GM21367 (cell line): Measurements from ENCODE around the gene TM4SF20.

Source experiments
- ATAC-seq: cut with Tn5 transposase; IDR thresholded peaks from one replicate; pipeline ENCODE4 v1.9.1; 2021; ENCODE audit not compliant: unreplicated experiment

Gene TM4SF20

DNA sequence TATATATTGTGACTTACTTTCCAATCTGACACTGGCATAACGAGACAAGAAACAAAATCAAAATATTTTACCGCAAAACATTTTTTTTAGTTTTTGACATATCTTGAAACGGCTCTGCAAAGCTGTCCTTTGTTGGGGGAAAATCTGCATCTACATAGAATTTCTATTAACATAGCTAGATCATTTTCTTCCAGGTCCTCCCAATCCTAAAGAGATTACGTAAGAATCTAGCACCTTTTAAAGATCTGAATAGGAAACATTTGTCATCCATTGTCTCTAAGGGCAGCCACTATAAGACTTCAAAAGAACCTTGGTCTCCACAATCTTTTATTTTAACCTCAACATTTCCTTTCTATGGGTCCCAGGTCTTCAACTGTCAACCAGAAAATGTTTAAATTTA is 55.3 kb downstream of the TM4SF20 start:
- no peak for ATAC-seq

DNA sequence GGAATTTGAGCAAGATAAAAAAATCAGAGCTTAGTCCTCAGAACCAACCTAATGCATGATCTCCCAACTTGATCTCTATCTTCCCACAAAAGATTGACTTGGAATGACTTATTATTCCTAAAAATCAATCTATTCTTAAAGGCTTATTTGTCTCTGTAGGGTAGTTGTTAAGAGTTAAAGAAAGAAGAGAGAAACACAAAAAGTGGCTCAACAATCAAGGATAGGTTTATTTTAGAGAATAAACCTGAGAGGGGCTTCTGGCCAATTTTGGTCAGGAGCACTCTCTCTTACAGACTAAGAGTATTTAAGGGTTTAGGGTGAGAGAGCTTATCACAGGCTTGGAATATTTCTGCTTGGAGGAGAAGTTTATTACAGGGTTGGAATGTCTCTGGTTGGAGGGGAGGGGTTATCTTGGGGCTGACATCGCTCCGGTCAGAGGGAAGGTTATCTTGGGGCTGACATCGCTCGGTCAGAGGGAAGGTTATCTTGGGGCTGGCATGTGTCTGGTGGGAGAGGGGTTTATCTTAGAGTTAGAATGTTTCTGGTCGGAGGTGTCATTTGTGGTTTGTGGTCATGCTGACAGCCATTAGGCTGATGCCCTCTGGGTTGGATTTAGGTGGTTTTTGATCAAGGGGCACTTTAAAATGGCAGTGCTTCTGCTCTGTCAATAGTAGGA is 56.4 kb downstream of the TM4SF20 start:
- no peak for ATAC-seq

DNA sequence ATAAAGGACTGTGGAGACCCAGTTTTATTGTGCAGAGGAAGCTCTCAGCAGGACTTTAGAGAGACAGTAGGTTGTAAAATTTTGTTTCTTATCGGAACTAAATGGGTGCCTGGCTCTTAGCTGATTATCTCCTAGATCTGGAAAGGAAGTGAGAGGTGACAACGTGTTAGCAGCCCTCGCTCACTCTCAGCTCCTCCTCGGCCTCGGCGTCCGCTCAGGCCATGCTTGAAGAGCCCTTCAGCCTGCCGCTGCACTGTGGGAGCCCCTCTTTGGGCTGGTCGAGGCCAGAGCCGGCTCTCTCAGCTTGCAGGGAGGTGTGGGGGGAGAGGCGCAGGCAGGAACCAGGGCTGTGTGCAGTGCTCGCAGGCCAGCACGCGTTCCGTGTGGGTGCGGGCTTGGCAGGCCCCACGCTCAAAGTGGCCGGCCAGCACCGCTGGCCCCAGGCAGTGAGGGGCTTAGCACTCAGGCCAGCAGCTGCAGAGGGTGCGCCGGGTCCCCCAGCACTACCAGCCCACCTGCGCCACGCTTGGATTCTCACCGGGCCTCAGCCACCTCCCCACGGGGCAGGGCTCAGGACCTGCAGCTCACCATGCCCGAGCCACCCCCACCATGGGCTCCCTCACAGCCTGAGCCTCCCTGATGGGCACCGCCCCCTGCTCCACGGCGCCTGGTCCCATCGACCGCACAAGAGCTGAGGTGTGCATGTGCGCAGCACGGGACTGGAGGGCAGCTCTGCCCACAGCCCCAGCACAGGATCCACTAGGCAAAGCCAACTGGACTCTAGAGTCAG is 58.6 kb downstream of the TM4SF20 start:
- no peak for ATAC-seq

DNA sequence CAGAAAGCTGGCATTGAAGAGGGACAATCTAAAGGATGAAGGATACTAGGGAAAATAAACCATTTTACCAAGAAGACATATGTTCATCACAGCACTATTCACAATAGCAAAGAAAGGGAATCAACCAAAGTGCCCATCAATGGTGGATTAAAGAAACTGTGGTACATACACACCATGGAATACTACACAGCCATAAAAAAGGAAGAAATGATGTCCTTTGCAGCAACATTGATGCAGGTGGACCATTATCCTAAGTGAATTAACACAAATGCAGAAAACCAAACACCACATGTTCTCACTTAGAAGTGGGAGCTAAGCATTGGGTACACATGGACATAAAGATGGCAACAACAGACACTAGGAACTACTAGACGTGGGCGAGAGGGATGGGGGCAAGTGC is 61.3 kb downstream of the TM4SF20 start:
- ATAC-seq, result no peak

DNA sequence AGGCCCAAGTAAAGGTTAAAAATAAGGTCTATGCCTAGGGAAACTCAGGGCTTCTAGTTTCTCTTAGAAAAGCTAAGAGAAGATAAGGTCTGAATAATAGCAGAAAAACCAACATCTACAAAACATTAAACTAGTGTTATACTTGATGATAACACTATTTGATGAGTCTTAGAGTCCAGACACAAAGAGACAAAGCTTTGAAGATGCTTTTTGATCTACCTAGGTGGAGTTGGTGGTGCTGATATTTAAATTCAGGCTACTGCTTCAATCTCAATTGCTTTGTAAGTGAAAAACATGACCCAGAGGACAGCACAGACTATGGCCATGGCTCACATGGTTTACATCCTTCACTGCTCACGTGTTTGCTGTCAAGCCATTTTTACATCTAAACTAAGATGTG is 65.8 kb downstream of the TM4SF20 start:
- no peak for ATAC-seq

DNA sequence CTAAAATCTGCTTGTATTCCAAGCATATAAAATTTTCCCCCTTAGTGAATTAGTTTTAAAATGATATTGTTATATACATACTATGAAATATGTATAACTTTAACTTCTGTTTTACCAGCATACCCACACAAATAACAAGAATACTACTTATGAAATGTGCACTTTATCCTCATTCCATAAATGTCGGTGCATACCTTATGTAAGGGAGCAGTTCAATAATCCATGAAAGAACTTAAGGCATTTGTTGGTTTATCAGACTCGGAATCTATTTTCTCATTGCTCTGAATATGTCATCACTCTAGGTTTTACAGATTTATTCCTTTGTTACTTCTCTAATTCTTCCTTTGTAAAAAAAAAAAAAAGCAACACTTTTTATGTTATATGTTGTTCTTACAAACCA is 66.5 kb downstream of the TM4SF20 start:
- ATAC-seq, result no peak
